GM12801 (cell line): Measurements from ENCODE around the gene PPFIBP2.

Source experiments
- CTCF ChIP-seq: IDR thresholded peaks from one replicate; pipeline ENCODE4 v1.5.1; 2011; ENCODE audit warnings: control low read depth; ENCODE audit not compliant: insufficient read length; ENCODE audit errors: extremely low read depth

The PPFIBP2 gene

GRCh38 chr11:7640816-7641215, 127.0 kb downstream of the PPFIBP2 start:
- TF ChIP-seq CTCF = no peak

GRCh38 chr11:7642747-7643146, 128.9 kb downstream of the PPFIBP2 start:
- TF ChIP-seq CTCF = no peak

- TF ChIP-seq CTCF = no peak
These were observed 129.5 kb downstream of the PPFIBP2 start for GRCh38 chr11:7643314-7643713.

- TF ChIP-seq CTCF = no peak
These were observed 131.4 kb downstream of the PPFIBP2 start for GRCh38 chr11:7645206-7645605.

- no peak for TF ChIP-seq CTCF
These were observed 133.1 kb downstream of the PPFIBP2 start for GRCh38 chr11:7646866-7647265.

GRCh38 chr11:7648264-7648663, 134.5 kb downstream of the PPFIBP2 start:
- no peak for TF ChIP-seq CTCF

- no peak for TF ChIP-seq CTCF
These were observed 137.3 kb downstream of the PPFIBP2 start for GRCh38 chr11:7651140-7651551.

- TF ChIP-seq CTCF = no peak
These were observed 137.9 kb downstream of the PPFIBP2 start for GRCh38 chr11:7651700-7652099.
